Coronary artery (tissue), 2 donors: ENCODE measurements around the gene OR6K6.

Experiments
- DNase-seq: peaks from one replicate; pipeline ENCODE4 v3.0.0-alpha.2; 2017; ENCODE audit warnings: low spot score
- H3K27ac ChIP-seq, 2 donors: fragments of 200-600 bp; sonication (generic); one replicate each; pipeline ENCODE4 v1.5.1; 2016 to 2019
- H3K4me3 ChIP-seq: fragments of 200-600 bp; sonication (generic); 2 replicates; pipeline ENCODE4 v1.5.1; 2016; ENCODE audit warnings: mild to moderate bottlenecking, moderate library complexity
- CTCF ChIP-seq: fragments of 200-600 bp; sonication (generic); IDR thresholded peaks from one replicate; pipeline ENCODE4 v1.5.1; 2019; ENCODE audit warnings: antibody characterized with exemption

The OR6K6 gene

GRCh38 chr1:158799689-158800088 is 45.2 kb downstream of the OR6K6 start:
- no peak for TF ChIP-seq CTCF
- no peak overlapping the region for H3K4me3 ChIP-seq
- DNase-seq: no peak

GRCh38 chr1:158800526-158800925 is 46.0 kb downstream of the OR6K6 start:
- TF ChIP-seq CTCF: no peak
- DNase-seq: no peak
- no peak overlapping the region for H3K27ac ChIP-seq
- H3K4me3 ChIP-seq: no peak overlapping the region

More at GRCh38 chr1:158799689-158800088, 45.2 kb downstream of the OR6K6 start:
- no peak overlapping the region for H3K27ac ChIP-seq

GRCh38 chr1:158801396-158801795 is 46.9 kb downstream of the OR6K6 start:
- TF ChIP-seq CTCF: no peak
- H3K27ac ChIP-seq: no peak overlapping the region
- DNase-seq: no peak

DNA sequence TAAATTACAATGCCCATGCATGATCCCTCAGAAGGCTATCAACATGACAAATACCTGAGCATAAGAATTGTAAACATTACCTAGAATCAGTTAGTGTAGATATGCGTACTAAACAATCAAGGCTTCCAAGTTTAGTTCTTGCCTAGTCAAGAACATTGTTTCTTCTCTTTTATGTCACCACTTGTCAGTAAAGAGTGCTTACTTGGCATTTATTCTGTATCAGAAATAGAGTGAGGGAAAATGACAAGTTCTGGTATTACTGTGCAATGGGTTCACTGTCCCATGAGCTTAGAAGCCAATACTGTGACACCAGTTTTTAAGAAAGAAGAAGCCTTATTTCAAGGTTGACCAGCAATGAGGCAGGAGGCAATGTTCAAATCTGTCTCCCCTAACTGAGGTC is 49.2 kb downstream of the OR6K6 start:
- Histone ChIP-seq H3K27ac (no peak overlapping the region), H3K4me3 (no peak overlapping the region)
- TF ChIP-seq CTCF: no peak
- DNase-seq: no peak

More at GRCh38 chr1:158801396-158801795, 46.9 kb downstream of the OR6K6 start:
- no peak overlapping the region for H3K4me3 ChIP-seq
